DND-41 (cell line): ENCODE results near the gene CYP17A1.

Experiments
- ATAC-seq: fragments of 200-7000 bp; cut with Tn5 transposase; 3 replicates; pipeline ENCODE4 v1.9.1; 2021; ENCODE audit warnings: low read depth; ENCODE audit not compliant: insufficient read depth
- DNase-seq: peaks from one replicate; pipeline ENCODE4 v3.0.0-alpha.2; 2020
- H2AFZ ChIP-seq: 2 replicates; pipeline ENCODE4 v1.6.0; 2012; ENCODE audit warnings: low read depth, low read length
- H3K27ac ChIP-seq: 2 replicates; pipeline ENCODE4 v1.5.1; 2012; ENCODE audit warnings: low read length, inconsistent platforms
- H3K27me3 ChIP-seq: fragments of 200-600 bp; sonication (generic); 2 replicates; pipeline ENCODE4 v1.6.0; 2012; ENCODE audit warnings: low read length, mild to moderate bottlenecking, inconsistent platforms; ENCODE audit not compliant: insufficient read depth, poor library complexity
- H3K36me3 ChIP-seq: 2 replicates; pipeline ENCODE4 v1.5.1; 2012; ENCODE audit warnings: low read length, inconsistent platforms; ENCODE audit not compliant: insufficient read depth
- H3K4me1 ChIP-seq: 2 replicates; pipeline ENCODE4 v1.5.1; 2012; ENCODE audit warnings: mild to moderate bottlenecking, low read length; ENCODE audit not compliant: insufficient read depth
- H3K4me2 ChIP-seq: 2 replicates; pipeline ENCODE4 v1.6.0; 2012; ENCODE audit warnings: mild to moderate bottlenecking, moderate library complexity, low read length, inconsistent platforms; ENCODE audit not compliant: insufficient read depth
- H3K4me3 ChIP-seq, 2 experiments: fragments of 200-600 bp in 1 of 2; shearing (Covaris generic) in 1 of 2; 2 replicates each; pipeline ENCODE4 v1.5.1; 2012 to 2016; ENCODE audit warnings: inconsistent platforms in 2 of 2, low read length in 2 of 2, mild to moderate bottlenecking in 2 of 2, low read depth in 1 of 2, moderate library complexity in 1 of 2
- H3K79me2 ChIP-seq: 2 replicates; pipeline ENCODE4 v1.6.0; 2012; ENCODE audit warnings: low read length, inconsistent platforms; ENCODE audit not compliant: insufficient read depth
- H3K9ac ChIP-seq: 2 replicates; pipeline ENCODE4 v1.6.0; 2012; ENCODE audit warnings: low read depth, mild to moderate bottlenecking, inconsistent platforms, low read length, moderate library complexity
- H3K9me3 ChIP-seq: 2 replicates; pipeline ENCODE4 v1.5.1; 2012; ENCODE audit warnings: low read length, moderate library complexity, mild to moderate bottlenecking, inconsistent platforms; ENCODE audit not compliant: insufficient read depth, severe bottlenecking
- H4K20me1 ChIP-seq: 2 replicates; pipeline ENCODE4 v1.6.0; 2012; ENCODE audit warnings: low read length; ENCODE audit not compliant: insufficient read depth
- EZH2 ChIP-seq: IDR thresholded peaks from 3 replicates; pipeline ENCODE4 v1.6.1; 2012; ENCODE audit warnings: borderline replicate concordance, low read depth, mild to moderate bottlenecking, moderate library complexity, low read length, inconsistent platforms; ENCODE audit not compliant: severe bottlenecking
- TF ChIP-seq, protein P1 (sequence below): IDR thresholded peaks from 2 replicates; pipeline ENCODE4 v1.5.1; 2012; ENCODE audit warnings: borderline replicate concordance, low read length, moderate library complexity, mild to moderate bottlenecking; ENCODE audit not compliant: poor library complexity, severe bottlenecking; ENCODE audit errors: extremely low read depth

Gene CYP17A1

DNA sequence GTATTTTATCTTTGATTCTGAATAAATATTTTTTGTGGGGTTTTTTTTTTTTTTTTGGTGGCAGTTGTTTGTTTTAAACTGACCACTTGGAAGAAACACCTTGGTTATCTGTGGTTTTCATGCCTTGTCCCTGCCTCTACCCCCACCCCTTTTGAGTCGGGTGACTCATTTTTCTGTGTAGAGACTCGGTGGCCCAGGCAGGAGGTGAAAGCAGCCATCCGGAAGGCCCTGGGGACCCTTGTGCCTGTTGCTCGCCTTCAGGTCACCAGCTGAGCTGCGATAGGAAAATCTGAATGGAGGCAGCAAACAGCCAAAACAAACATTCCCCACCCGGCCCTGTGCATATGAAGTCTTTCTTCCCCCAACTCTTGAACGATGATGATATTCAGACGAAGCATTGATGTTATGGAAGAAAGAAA lies 22.8 kb downstream of the CYP17A1 start:
- TF ChIP-seq EZH2, result no peak
- TF ChIP-seq, protein P1, sequence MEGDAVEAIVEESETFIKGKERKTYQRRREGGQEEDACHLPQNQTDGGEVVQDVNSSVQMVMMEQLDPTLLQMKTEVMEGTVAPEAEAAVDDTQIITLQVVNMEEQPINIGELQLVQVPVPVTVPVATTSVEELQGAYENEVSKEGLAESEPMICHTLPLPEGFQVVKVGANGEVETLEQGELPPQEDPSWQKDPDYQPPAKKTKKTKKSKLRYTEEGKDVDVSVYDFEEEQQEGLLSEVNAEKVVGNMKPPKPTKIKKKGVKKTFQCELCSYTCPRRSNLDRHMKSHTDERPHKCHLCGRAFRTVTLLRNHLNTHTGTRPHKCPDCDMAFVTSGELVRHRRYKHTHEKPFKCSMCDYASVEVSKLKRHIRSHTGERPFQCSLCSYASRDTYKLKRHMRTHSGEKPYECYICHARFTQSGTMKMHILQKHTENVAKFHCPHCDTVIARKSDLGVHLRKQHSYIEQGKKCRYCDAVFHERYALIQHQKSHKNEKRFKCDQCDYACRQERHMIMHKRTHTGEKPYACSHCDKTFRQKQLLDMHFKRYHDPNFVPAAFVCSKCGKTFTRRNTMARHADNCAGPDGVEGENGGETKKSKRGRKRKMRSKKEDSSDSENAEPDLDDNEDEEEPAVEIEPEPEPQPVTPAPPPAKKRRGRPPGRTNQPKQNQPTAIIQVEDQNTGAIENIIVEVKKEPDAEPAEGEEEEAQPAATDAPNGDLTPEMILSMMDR, result no peak
- no peak overlapping the region for H3K4me3 ChIP-seq
- H3K4me2 ChIP-seq, result no peak overlapping the region
- no peaks in the 10 kb centered on the region for H3K79me2 ChIP-seq
- no peak overlapping the region for H3K27ac ChIP-seq
- DNase-seq, result no peak
- H4K20me1 ChIP-seq, result no peaks in the 10 kb centered on the region
- H3K4me1 ChIP-seq, result peaks cover 21% of the 10 kb centered on the region
- no peaks in the 10 kb centered on the region for H3K27me3 ChIP-seq
- ATAC-seq, result no peak
- H3K9ac ChIP-seq, result no peak overlapping the region
- H2AFZ ChIP-seq, result no peak overlapping the region
- H3K9me3 ChIP-seq, result no peaks in the 10 kb centered on the region
- peaks cover 50% of the 10 kb centered on the region for H3K36me3 ChIP-seq

DNA sequence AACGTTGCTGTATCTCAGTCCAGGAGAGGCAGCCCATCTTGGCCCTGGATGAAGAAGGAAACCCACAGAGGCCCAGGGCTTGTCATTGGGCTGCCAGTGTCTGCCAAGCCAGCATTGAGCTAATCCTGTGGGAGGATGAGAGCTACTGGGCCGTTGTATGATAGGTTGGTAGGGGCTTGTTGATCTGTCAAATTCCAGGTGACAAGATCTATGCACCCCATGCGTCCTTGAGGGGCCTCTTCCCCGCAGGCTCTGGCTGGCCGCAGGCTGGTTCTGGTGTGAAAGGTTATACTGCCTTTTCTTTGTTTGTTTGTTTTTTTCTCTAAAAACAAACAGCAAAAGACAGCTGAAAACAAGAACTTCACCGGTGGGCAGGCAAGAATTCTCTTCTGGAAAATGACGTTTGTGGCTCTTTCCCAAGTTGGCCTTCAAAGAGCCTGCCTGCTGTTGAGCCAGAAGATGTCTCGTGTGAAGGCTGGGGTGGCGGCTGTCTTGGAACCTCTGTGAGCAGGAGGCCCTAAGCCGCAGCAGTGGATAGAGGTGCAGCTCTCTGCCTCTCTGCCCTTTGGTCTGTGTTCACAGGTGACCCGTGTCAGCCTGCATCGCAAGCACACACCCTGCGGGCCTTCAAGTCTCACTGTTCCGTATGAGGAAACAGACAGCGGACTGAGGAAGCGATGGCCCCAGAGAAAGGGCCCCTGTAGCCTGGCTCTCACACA lies 23.3 kb downstream of the CYP17A1 start:
- Histone ChIP-seq H3K9ac (no peak overlapping the region), H3K4me2 (no peak overlapping the region), H3K79me2 (no peaks in the 10 kb centered on the region), H4K20me1 (no peaks in the 10 kb centered on the region), H2AFZ (no peak overlapping the region), H3K27ac (peak overlapping the region; percentile 91; the same call in 1 of the 2 replicates), H3K4me1 (peaks cover 22% of the 10 kb centered on the region), H3K36me3 (peaks cover 51% of the 10 kb centered on the region), H3K9me3 (no peaks in the 10 kb centered on the region), H3K4me3 (no peak overlapping the region), H3K27me3 (no peaks in the 10 kb centered on the region)
- TF ChIP-seq, protein P1, result no peak
- no peak for TF ChIP-seq EZH2
- no peak for DNase-seq
- ATAC-seq, result no peak

DNA sequence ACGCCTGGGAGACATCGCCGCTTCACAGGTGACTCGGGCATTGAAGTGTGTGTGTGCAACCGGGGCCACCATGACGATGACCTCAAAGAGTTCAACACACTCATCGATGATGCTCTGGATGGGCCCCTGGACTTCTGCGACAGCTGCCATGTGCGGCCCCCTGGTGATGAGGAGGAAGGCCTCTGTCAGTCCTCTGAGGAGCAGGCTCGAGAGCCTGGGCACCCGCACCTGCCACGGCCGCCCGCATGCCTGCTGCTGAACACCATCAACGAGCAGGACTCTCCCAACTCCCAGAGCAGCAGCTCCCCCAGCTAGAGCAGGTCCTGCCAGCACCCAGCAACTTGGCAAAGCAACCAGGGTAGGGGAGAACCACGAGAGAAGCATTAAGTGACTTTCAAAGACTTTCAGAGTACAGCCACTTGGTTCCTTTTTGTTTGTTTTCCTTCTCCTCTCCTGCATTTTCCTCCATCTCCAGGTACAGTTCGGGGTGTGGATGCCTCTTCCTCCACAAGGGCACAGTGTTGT lies 24.1 kb downstream of the CYP17A1 start:
- H3K79me2 ChIP-seq, result no peaks in the 10 kb centered on the region
- peaks cover 51% of the 10 kb centered on the region for H3K36me3 ChIP-seq
- H3K27me3 ChIP-seq, result no peaks in the 10 kb centered on the region
- no peaks in the 10 kb centered on the region for H4K20me1 ChIP-seq
- no peak overlapping the region for H2AFZ ChIP-seq
- H3K9me3 ChIP-seq, result no peaks in the 10 kb centered on the region
- H3K27ac ChIP-seq, result peak overlapping the region; percentile 91
- H3K9ac ChIP-seq, result peak overlapping the region; percentile 50
- no peak overlapping the region for H3K4me2 ChIP-seq
- ATAC-seq (no peak; the same call in 2 of the 3 replicates), DNase-seq (no peak)
- TF ChIP-seq EZH2, result no peak
- TF ChIP-seq, protein P1, result no peak
- no peak overlapping the region for H3K4me3 ChIP-seq
- peaks cover 30% of the 10 kb centered on the region for H3K4me1 ChIP-seq
